Activated T-helper 17 cell treated with anti-CD3 and anti-CD28 coated beads, Interleukin-2, amount 50 U/mL, for 72 hours (primary cell): ENCODE measurements around the gene NUP93. TPM values are rescaled to one million over a fixed set of nuclear protein-coding genes. Genes with fewer than 3 reads are reported as not detected.
"Not testable (repeated sequence)": the region's sequence is repeated elsewhere in the genome, so short reads cannot be mapped to it uniquely, and the experiment has no call there.

ENCODE experiments used
- ATAC-seq: fragments of 150-1000 bp; cut with Tn5 transposase; replicated peaks from 2 replicates; pipeline ENCODE4 v1.10.0; 2021; ENCODE audit warnings: mild to moderate bottlenecking, moderate library complexity
- H3K27ac Mint-ChIP-seq: one replicate; pipeline ENCODE4 v1.8.0; 2022; ENCODE audit warnings: mixed read lengths
- H3K27me3 Mint-ChIP-seq: one replicate; pipeline ENCODE4 v1.8.0; 2022; ENCODE audit warnings: mixed read lengths
- H3K36me3 Mint-ChIP-seq: one replicate; pipeline ENCODE4 v1.8.0; 2022; ENCODE audit warnings: low read depth, mild to moderate bottlenecking, mixed read lengths
- H3K4me1 Mint-ChIP-seq: one replicate; pipeline ENCODE4 v1.8.0; 2022; ENCODE audit warnings: mixed read lengths
- H3K4me3 Mint-ChIP-seq: one replicate; pipeline ENCODE4 v1.8.0; 2022; ENCODE audit warnings: mild to moderate bottlenecking, mixed read lengths
- H3K9me3 Mint-ChIP-seq: one replicate; pipeline ENCODE4 v1.8.0; 2022; ENCODE audit warnings: mixed read lengths
- total RNA-seq, 2 donors: library from RNA; stranded (reverse); gene quantifications; one replicate each; pipeline ENCODE4 v1.2.3, GENCODE V29; 2022

The NUP93 gene
- total RNA-seq, 2 donors from 2014 or later: 51.5 to 112 TPM

GRCh38 chr16:56724191-56724590, 5.7 kb upstream of the NUP93 start:
- H3K4me1 Mint-ChIP-seq: peaks cover 5% of the 10 kb centered on the region
- peaks cover 4% of the 10 kb centered on the region for H3K27me3 Mint-ChIP-seq
- H3K27ac Mint-ChIP-seq: no peak overlapping the region
- no peaks in the 10 kb centered on the region for H3K36me3 Mint-ChIP-seq
- no peak for ATAC-seq
- H3K9me3 Mint-ChIP-seq: no peaks in the 10 kb centered on the region
- no peak overlapping the region for H3K4me3 Mint-ChIP-seq

GRCh38 chr16:56726283-56726682, 3.6 kb upstream of the NUP93 start:
- peaks cover 4% of the 10 kb centered on the region for H3K27me3 Mint-ChIP-seq
- no peak for ATAC-seq
- H3K4me1 Mint-ChIP-seq: peaks cover 9% of the 10 kb centered on the region
- H3K9me3 Mint-ChIP-seq: no peaks in the 10 kb centered on the region
- H3K27ac Mint-ChIP-seq: no peak overlapping the region
- H3K36me3 Mint-ChIP-seq: no peaks in the 10 kb centered on the region
- no peak overlapping the region for H3K4me3 Mint-ChIP-seq

DNA sequence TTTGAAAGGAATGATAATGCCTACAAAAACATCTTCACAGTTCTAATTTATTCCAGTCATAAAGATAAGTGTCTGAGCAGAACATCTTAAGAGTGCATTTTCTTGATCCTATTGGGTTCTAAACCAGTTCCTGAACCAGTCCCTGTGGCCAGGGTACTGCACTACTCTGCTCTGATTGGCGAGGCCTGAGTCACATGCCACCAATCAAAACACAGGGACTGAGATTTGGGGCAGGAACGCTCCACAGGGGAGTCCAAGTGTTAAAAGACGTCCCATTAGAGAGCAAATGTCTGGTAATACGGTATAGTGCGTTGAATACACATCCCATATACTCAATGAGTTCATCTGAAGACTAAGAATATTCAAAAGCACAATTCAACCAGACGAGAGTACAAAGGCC, 3.0 kb upstream of the NUP93 start:
- Mint-ChIP-seq H3K4me3 (no peak overlapping the region), H3K27ac (no peak overlapping the region), H3K36me3 (no peaks in the 10 kb centered on the region), H3K27me3 (no peaks in the 10 kb centered on the region), H3K4me1 (peaks cover 9% of the 10 kb centered on the region), H3K9me3 (no peaks in the 10 kb centered on the region)
- no peak for ATAC-seq

- H3K4me1 Mint-ChIP-seq: peaks cover 9% of the 10 kb centered on the region
- no peaks in the 10 kb centered on the region for H3K27me3 Mint-ChIP-seq
- no peak overlapping the region for H3K27ac Mint-ChIP-seq
- no peaks in the 10 kb centered on the region for H3K9me3 Mint-ChIP-seq
- H3K36me3 Mint-ChIP-seq: no peaks in the 10 kb centered on the region
- no peak overlapping the region for H3K4me3 Mint-ChIP-seq
- ATAC-seq: no peak
These were observed 1.9 kb upstream of the NUP93 start for GRCh38 chr16:56728027-56728426.

DNA sequence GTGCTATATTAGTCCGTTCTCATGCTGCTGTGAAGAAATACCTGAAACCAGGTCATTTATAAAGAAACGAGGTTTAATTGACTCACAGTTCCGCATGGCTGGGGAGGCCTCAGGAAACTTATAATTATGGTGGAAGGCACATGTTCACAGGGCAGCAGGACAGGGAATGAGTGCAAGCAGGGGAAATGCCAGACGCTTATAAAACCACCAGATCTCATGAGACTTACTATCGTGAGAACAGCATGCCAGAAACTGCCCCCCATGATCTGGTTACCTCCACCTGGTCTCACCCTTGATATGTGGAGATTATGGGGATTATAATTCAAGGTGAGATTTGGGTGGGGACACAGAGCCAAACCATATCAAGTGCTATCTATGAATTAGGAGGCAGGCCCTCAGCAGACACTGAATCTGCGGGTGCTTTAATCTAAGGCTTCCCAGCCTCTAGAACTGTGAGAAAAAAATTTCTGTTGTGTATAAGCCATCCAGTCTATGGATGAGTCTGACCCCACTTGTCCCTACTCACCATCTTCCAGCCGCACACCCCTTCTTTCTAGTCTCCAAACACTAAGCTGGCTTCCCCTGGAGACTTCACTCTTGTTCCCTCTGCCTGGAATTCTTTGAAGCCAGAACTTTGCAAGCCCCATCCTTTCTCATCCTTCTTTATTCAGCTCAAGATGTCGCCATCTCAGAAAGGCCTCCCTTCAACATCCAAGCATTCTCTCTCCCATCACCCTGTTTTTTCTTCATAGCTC, 772 bp upstream of the NUP93 start:
- Mint-ChIP-seq H3K27ac (peak overlapping the region; percentile 96), H3K4me3 (no peak overlapping the region), H3K36me3 (no peaks in the 10 kb centered on the region), H3K27me3 (no peaks in the 10 kb centered on the region), H3K4me1 (peaks cover 9% of the 10 kb centered on the region), H3K9me3 (no peaks in the 10 kb centered on the region)
- no peak for ATAC-seq

GRCh38 chr16:56732366-56732765, 2.4 kb downstream of the NUP93 start:
- Mint-ChIP-seq H3K4me3 (no peak overlapping the region), H3K36me3 (peaks cover 5% of the 10 kb centered on the region), H3K9me3 (no peaks in the 10 kb centered on the region), H3K27ac (no peak overlapping the region), H3K27me3 (no peaks in the 10 kb centered on the region), H3K4me1 (peaks cover 13% of the 10 kb centered on the region)
- no peak for ATAC-seq

DNA sequence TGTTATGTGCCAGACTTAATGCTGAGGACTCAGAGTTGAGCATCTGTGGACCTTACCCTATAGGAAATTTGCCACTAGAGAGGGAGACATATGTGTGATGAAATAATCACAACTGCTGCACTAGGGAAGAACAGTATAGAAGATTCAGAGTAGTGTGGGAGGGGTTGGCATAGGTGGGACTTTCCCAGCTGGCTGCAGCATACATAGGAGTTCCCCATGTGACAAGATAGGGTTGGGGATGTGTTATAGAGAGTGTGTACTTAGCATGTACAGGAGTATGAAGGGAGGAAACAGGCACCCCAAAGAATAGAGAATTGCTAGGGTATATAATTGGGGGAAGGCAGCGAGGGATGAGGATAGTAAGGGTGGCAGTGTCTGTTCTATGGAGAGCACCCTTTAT, 2.9 kb downstream of the NUP93 start:
- H3K27ac Mint-ChIP-seq: no peak overlapping the region
- no peaks in the 10 kb centered on the region for H3K27me3 Mint-ChIP-seq
- no peaks in the 10 kb centered on the region for H3K9me3 Mint-ChIP-seq
- no peak overlapping the region for H3K4me3 Mint-ChIP-seq
- peak; percentile 70 for ATAC-seq
- H3K36me3 Mint-ChIP-seq: peaks cover 9% of the 10 kb centered on the region
- H3K4me1 Mint-ChIP-seq: peaks cover 13% of the 10 kb centered on the region

GRCh38 chr16:56734429-56734828, 4.5 kb downstream of the NUP93 start:
- H3K27ac Mint-ChIP-seq: no peak overlapping the region
- H3K4me1 Mint-ChIP-seq: peaks cover 7% of the 10 kb centered on the region
- no peaks in the 10 kb centered on the region for H3K9me3 Mint-ChIP-seq
- H3K4me3 Mint-ChIP-seq: no peak overlapping the region
- H3K27me3 Mint-ChIP-seq: no peaks in the 10 kb centered on the region
- peaks cover 15% of the 10 kb centered on the region for H3K36me3 Mint-ChIP-seq
- ATAC-seq: no peak

DNA sequence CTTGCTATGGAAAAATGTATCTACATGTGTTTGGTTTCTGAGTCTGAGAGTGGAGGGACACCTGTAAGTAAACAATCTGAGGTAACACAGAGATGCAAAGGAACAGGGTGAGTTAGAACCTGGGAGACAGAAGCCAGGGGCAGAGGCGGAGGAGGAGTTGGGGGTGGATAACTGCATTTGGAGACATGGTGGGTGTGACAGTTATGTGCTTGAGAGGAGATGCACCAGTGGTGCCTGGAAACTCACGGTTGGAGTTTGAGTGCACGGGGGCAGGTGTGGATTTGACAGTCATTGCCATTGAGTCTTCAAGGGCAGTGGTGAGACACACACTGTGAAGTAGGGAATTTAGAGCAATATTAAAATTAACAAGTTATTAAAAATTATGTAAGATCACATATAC, 6.5 kb downstream of the NUP93 start:
- no peaks in the 10 kb centered on the region for H3K9me3 Mint-ChIP-seq
- H3K27ac Mint-ChIP-seq: no peak overlapping the region

GRCh38 chr16:56737539-56737938, 7.6 kb downstream of the NUP93 start:
- Mint-ChIP-seq H3K36me3 (peaks cover 15% of the 10 kb centered on the region), H3K4me1 (peaks cover 4% of the 10 kb centered on the region), H3K4me3 (no peak overlapping the region), H3K27ac (peak overlapping the region; percentile 54), H3K27me3 (no peaks in the 10 kb centered on the region), H3K9me3 (no peaks in the 10 kb centered on the region)
- no peak for ATAC-seq

More for the DNA sequence above, 6.5 kb downstream of the NUP93 start:
- Mint-ChIP-seq H3K4me3 (no peak overlapping the region), H3K27me3 (no peaks in the 10 kb centered on the region), H3K36me3 (peaks cover 15% of the 10 kb centered on the region), H3K4me1 (peaks cover 4% of the 10 kb centered on the region)
- no peak for ATAC-seq

GRCh38 chr16:56738221-56738620, 8.3 kb downstream of the NUP93 start:
- H3K4me1 Mint-ChIP-seq: peaks cover 4% of the 10 kb centered on the region
- no peak overlapping the region for H3K4me3 Mint-ChIP-seq
- no peaks in the 10 kb centered on the region for H3K27me3 Mint-ChIP-seq
- H3K36me3 Mint-ChIP-seq: peaks cover 15% of the 10 kb centered on the region
- no peaks in the 10 kb centered on the region for H3K9me3 Mint-ChIP-seq
- H3K27ac Mint-ChIP-seq: peak overlapping the region; percentile 23
- ATAC-seq: no peak

DNA sequence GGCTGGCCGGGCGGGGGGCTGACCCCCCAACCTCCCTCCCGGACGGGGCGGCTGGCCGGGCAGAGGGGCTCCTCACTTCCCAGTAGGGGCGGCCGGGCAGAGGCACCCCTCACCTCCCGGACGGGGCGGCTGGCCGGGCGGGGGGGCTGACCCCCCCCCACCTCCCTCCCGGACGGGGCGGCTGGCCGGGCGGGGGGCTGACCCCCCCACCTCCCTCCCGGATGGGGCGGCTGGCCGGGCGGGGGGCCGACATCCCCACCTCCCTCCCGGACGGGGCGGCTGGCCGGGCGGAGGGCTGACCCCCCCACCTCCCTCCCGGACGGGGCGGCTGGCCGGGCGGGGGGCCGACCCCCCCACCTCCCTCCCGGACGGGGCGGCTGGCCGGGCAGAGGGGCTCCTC, 9.4 kb downstream of the NUP93 start:
- H3K4me1 Mint-ChIP-seq, H3K27me3 Mint-ChIP-seq, H3K27ac Mint-ChIP-seq, H3K9me3 Mint-ChIP-seq, ATAC-seq, H3K4me3 Mint-ChIP-seq: not testable (repeated sequence)
- H3K36me3 Mint-ChIP-seq: peaks cover 15% of the 10 kb centered on the region

DNA sequence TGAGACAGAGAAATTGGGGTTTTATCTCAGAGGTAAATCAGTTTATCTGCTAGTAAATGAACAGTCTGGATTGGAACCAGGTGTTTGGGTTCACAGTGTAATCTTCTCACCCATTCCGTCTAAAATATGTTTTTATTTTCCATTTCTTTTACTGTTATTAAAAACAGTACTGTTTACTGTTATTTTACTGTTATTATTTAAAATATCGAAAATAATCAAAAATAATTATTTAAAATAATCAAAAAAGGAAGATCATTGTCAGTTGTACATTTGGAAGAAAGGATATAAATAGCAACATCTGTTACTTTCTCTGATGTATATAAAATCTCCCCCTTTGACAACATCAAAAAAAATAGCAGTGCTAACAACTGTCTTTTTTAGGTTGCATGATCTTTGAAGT, 11.5 kb downstream of the NUP93 start:
- Mint-ChIP-seq H3K36me3 (peaks cover 11% of the 10 kb centered on the region), H3K27me3 (no peaks in the 10 kb centered on the region), H3K27ac (no peak overlapping the region), H3K4me1 (peaks cover 9% of the 10 kb centered on the region), H3K9me3 (no peaks in the 10 kb centered on the region), H3K4me3 (no peak overlapping the region)
- no peak for ATAC-seq

DNA sequence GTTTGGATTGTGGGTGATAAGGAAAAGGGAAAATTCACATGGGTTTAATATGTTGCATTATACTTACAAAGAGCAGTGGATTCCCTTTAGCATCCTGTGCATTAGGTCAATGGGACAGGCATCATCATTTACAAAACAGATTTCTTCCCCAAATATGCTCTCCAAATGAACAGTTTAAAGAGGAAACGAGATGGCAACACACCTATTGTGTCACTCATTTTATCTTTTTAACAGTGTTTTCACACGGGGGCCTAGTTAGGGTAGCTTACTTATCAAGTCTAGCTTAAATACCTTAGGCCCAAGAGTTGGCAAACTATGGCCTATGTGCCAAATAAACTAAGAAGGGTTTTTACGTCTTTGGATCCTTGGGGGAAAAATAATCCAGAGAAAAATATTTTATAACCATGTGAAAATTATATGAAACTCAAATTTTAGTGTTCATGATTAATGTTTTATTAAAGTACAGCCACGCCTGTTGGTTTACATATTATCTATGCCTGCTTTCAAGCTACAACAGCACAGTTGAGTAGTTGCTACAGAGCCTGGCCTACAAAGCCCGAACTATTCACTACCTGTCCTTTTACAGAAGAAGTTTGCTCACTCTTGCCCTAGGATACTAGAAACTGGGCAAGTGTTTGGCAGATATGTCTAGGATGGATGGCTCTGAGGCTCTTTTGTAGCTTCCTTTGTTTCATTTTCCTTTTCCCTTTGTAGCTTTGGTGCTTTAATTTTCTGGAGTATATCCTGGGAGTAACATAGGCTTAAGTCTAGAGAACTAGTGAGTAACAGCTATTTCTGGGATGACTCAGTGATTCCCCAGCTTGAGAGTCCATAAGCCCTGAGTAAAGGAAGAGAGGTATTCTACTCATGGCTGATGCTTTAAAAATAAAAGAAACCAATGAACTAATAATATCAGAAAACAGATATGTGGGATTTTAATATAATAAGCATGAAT, 12.4 kb downstream of the NUP93 start:
- peak overlapping the region; percentile 26 for H3K27ac Mint-ChIP-seq
- H3K4me1 Mint-ChIP-seq: peaks cover 8% of the 10 kb centered on the region
- peak; percentile 64 for ATAC-seq
- no peaks in the 10 kb centered on the region for H3K9me3 Mint-ChIP-seq
- H3K4me3 Mint-ChIP-seq: no peak overlapping the region
- H3K36me3 Mint-ChIP-seq: peaks cover 12% of the 10 kb centered on the region
- H3K27me3 Mint-ChIP-seq: no peaks in the 10 kb centered on the region

DNA sequence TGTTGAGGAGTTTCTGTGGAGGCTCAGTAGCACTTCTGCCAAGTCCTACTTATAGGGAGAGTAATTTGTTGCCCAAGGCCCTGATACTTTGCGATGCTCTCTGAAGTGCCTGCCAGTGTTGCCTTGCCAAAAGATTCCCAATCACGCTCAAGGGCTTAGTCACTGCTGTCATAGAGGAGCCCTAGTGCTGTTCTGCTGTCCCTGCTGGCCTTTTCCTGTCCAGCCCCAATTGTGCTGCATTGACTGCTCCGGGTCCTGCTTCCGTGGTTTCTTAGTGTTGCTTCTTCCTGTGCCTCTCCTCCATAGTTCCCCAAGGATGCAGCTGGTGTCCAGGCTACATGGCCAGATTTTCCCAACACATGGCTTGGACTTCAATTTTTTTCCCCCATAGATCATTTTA, 13.9 kb downstream of the NUP93 start:
- H3K27ac Mint-ChIP-seq: no peak overlapping the region

More for the DNA sequence above, 13.9 kb downstream of the NUP93 start:
- Mint-ChIP-seq H3K4me1 (peaks cover 12% of the 10 kb centered on the region), H3K36me3 (peaks cover 18% of the 10 kb centered on the region), H3K27me3 (no peaks in the 10 kb centered on the region), H3K4me3 (no peak overlapping the region), H3K9me3 (no peaks in the 10 kb centered on the region)
- ATAC-seq: no peak
